ENCODE results near the gene GPR21. TPM values are rescaled to one million over a fixed set of nuclear protein-coding genes. Genes with fewer than 3 reads are reported as not detected.

The GPR21 gene
- total RNA-seq, 2 donors from 2014 or later = 6.4 TPM; not detected in 1

GRCh38 chr9:123069010-123069481 lies 35.6 kb downstream of the GPR21 start:
- no peak for TF ChIP-seq CTCF (IDR thresholded peaks at IDR 0.05)
- Histone ChIP-seq H3K27ac (peak overlapping the region; percentile 27 to 61), H3K4me1 (ENCODE audit: control insufficient read depth in 1 of 2, low read depth in 2 of 2) (peaks cover 16 to 76% of the 10 kb centered on the region in 2 donors), H3K4me3 (no peak overlapping the region), H3K27me3 (replicated peaks; ENCODE audit: insufficient read depth) (no peaks in the 10 kb centered on the region), H3K36me3 (peaks cover 13% of the 10 kb centered on the region), H3K9me3 (no peaks in the 10 kb centered on the region)
- DNase-seq (ENCODE audit: low spot score) (no peak), ATAC-seq (ENCODE audit: insufficient number of reproducible peaks, low FRiP score, low read depth) (no peak)

DNA sequence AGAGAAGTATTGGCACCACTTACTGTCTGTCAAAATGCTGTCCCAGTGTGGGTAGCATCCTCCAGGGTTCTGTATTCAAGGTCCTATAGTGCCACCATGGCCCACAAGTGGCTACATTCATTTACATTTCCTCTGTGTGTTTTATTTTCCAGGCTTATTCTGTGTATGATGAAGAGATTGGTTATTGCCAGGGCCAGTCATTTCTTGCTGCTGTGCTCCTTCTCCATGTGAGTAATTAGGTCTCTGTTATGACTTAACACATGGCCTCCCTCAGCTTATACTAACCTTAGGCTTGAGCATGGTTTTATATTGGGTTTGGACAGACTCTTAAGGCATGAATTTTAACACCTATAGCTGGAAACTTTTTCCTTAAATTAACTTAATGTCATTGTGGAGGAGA lies 36.7 kb downstream of the GPR21 start:
- no peak for DNase-seq (ENCODE audit: low spot score)
- Histone ChIP-seq H3K9me3 (no peaks in the 10 kb centered on the region), H3K4me1 (ENCODE audit: control insufficient read depth in 1 of 2, low read depth in 2 of 2) (peaks cover 17 to 74% of the 10 kb centered on the region in 2 donors), H3K27ac (peak overlapping the region; percentile 27 to 61), H3K4me3 (no peak overlapping the region), H3K27me3 (replicated peaks; ENCODE audit: insufficient read depth) (no peaks in the 10 kb centered on the region), H3K36me3 (peaks cover 13% of the 10 kb centered on the region)
- no peak for TF ChIP-seq CTCF (IDR thresholded peaks at IDR 0.05)
- no peak for ATAC-seq (ENCODE audit: insufficient number of reproducible peaks, low FRiP score, low read depth)

- Histone ChIP-seq H3K4me3 (no peak overlapping the region), H3K4me1 (ENCODE audit: control insufficient read depth in 1 of 2, low read depth in 2 of 2) (peaks cover 25 to 84% of the 10 kb centered on the region in 2 donors)
- ATAC-seq (ENCODE audit: insufficient number of reproducible peaks, low FRiP score, low read depth) = no peak
Observed at GRCh38 chr9:123072407-123072995, 39.0 kb downstream of the GPR21 start.

DNA sequence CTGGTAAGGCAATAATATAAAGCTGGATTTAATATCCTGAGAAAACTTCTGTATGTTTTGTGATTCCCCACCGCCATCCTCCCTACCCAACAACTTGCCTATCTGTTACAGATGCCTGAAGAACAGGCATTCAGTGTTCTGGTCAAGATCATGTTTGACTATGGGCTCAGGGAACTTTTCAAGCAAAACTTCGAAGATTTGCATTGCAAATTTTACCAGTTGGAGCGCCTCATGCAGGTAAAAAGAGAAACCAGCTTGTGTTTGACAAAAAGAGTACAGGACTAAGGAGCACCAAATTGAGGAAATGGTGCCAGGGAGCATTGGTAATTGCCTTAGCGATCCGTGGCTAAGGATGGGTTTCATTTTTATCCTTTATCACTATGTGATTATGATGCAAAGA lies 40.0 kb downstream of the GPR21 start:
- peak overlapping the region; percentile 40 for H3K4me3 ChIP-seq
- H3K4me1 ChIP-seq (ENCODE audit: control insufficient read depth in 1 of 2, low read depth in 2 of 2) = peaks cover 29 to 82% of the 10 kb centered on the region in 2 donors
- TF ChIP-seq CTCF (IDR thresholded peaks at IDR 0.05) = no peak
- ATAC-seq (ENCODE audit: insufficient number of reproducible peaks, low FRiP score, low read depth) = no peak
- H3K9me3 ChIP-seq = no peaks in the 10 kb centered on the region
- H3K36me3 ChIP-seq = peaks cover under 1% of the 10 kb centered on the region
- peak overlapping the region; percentile 60 to 68 for H3K27ac ChIP-seq
- no peak for DNase-seq (ENCODE audit: low spot score)
- H3K27me3 ChIP-seq (replicated peaks; ENCODE audit: insufficient read depth) = no peaks in the 10 kb centered on the region

More at GRCh38 chr9:123072407-123072995, 39.0 kb downstream of the GPR21 start:
- no peak for TF ChIP-seq CTCF (IDR thresholded peaks at IDR 0.05)
- no peak for DNase-seq (ENCODE audit: low spot score)
- peak overlapping the region in 1 of 2 donors; percentile 68 for H3K27ac ChIP-seq
- no peaks in the 10 kb centered on the region for H3K36me3 ChIP-seq
- H3K27me3 ChIP-seq (replicated peaks; ENCODE audit: insufficient read depth) = no peaks in the 10 kb centered on the region
- H3K9me3 ChIP-seq = no peaks in the 10 kb centered on the region

DNA sequence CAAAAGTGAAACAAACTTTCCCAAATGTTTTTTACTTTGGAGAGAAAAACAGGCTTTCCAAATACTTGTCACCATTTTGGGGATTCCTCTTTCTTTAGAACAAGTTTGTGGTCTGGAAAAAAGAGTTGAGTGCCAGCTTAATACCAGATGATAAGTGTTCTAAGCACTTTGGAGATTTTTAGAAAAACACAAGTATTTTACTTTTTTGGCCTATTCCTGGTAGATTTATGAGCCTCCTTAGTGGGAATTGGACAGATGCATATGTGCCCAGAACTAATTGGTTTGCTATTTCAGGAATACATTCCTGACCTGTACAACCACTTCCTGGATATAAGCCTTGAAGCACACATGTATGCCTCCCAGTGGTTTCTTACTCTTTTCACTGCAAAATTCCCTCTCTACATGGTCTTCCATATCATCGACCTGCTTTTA lies 40.5 kb downstream of the GPR21 start:
- ATAC-seq (ENCODE audit: insufficient number of reproducible peaks, low FRiP score, low read depth) = no peak
- no peak for DNase-seq (ENCODE audit: low spot score)
- no peak for TF ChIP-seq CTCF (IDR thresholded peaks at IDR 0.05)
- peak overlapping the region; percentile 40 for H3K4me3 ChIP-seq
- H3K9me3 ChIP-seq = no peaks in the 10 kb centered on the region
- peaks cover 6% of the 10 kb centered on the region for H3K36me3 ChIP-seq
- peak overlapping the region; percentile 60 to 68 for H3K27ac ChIP-seq
- H3K4me1 ChIP-seq (ENCODE audit: control insufficient read depth in 1 of 2, low read depth in 2 of 2) = peaks cover 29 to 82% of the 10 kb centered on the region in 2 donors
- H3K27me3 ChIP-seq (replicated peaks; ENCODE audit: insufficient read depth) = no peaks in the 10 kb centered on the region
